Inflammatory macrophage treated with lipopolysaccharide for 1 hour (primary cell): Measurements from ENCODE around the gene IQSEC2.

Source experiments
- DNase-seq, 2 donors: peaks; one replicate each; pipeline ENCODE4 v3.0.0-alpha.2; 2020 to 2022

IQSEC2 gene

GRCh38 chrX:53281321-53281822 lies at the start of gene IQSEC2:
Gene IQSEC2, minus strand, starts transcription at chrX:53281584.
- DNase-seq: peak; percentile 41 to 47

GRCh38 chrX:53330331-53330730 lies 48.9 kb upstream of the IQSEC2 start:
- DNase-seq: no peak

GRCh38 chrX:53324803-53325202 lies 43.4 kb upstream of the IQSEC2 start:
- no peak for DNase-seq

DNA sequence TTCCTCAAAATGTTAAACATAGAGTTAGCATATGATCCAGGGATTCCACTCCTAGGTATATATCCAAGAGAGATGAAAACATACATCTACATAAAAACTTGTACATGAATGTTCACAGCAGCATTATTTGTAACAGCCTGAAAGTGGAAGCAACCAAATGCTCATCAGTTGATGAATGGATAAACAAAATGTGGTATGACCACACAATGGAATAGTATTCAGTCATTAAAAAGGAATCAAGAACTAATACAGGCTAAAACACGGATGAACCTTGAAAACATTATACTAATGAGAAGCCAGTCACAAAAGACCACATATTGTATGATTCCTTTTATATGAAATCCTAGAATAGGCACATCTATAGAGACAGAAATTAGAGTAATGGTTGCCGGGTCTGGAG lies 42.7 kb upstream of the IQSEC2 start:
- no peak for DNase-seq

DNA sequence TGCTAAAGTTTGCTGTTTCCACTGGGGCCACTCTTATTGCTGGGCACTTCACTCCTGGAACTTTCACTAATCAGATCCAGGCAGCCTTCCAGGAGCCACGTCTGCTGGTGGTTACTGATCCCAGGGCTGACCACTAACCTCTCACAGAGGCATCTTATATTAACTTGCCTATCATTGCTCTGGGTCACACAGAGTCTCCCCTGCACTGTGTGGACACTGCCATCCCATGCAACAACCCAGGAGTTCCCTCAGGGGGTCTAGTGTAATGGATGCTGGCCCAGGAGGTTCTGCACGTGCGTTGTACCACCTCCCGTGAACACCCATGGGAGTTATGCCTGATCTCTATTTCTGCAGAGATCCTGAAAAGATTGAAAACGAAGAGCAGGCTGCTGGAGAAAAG lies 41.8 kb upstream of the IQSEC2 start:
- no peak for DNase-seq

DNA sequence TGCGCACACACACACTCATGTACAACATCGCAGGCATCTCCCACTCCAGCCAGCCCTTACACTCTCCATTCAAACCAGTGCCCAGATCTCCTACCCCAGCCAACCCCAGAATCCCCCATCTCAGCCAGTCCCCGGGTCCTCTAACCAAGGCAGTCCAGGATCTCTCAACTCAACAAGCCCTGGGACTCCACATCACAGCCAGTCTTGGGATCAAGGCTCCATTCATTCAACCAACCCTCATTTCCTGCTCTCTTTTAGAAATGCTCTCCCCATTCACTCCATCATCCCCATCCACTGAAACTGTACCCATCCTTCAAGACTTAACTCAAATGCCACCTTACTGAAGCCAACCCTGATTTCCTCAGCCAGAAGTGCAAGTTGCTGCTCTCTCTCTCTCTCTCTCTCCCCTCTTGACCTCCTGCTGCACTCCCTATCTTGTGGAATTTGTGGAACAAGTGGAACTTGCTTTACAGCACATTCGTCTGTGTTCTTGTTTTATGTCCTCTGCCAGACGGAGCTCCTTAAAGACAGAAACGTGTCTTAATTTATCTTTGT lies 40.6 kb upstream of the IQSEC2 start:
- DNase-seq: no peak

DNA sequence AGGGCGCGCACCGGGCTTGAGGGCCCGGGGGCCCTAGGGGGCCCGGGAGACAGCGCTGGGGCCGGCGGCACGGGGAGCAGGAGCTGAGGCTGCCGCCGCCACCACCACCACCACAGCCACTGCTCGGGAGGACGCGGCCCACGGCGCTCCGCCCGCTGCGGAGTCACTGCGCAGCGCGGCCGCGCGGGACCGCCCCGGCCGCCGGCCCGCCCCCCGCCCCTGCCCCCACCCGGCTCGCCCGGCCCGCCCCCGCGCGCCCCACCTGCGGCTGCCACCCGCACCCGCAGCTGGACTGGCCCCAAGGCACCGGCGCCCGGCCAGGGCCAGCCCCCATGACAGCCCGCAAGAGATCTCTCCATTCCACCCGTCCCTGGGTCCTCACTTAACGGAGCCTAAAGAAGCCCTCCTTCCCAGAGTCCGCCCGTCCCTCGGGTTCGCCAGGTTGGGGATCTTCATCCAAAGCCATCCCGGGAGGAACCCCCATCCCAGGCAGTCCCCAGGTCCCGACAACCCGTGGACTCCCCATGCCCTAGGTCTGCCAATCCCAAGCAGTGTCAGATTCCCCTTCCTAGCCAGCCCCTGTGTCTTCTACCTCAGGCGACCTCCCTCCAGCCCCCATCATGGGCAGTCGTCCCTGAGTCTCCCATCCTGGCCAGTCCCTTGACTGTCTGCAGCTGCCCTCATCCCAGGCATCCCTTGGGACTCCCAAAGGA lies 40.0 kb upstream of the IQSEC2 start:
- DNase-seq: no peak

DNA sequence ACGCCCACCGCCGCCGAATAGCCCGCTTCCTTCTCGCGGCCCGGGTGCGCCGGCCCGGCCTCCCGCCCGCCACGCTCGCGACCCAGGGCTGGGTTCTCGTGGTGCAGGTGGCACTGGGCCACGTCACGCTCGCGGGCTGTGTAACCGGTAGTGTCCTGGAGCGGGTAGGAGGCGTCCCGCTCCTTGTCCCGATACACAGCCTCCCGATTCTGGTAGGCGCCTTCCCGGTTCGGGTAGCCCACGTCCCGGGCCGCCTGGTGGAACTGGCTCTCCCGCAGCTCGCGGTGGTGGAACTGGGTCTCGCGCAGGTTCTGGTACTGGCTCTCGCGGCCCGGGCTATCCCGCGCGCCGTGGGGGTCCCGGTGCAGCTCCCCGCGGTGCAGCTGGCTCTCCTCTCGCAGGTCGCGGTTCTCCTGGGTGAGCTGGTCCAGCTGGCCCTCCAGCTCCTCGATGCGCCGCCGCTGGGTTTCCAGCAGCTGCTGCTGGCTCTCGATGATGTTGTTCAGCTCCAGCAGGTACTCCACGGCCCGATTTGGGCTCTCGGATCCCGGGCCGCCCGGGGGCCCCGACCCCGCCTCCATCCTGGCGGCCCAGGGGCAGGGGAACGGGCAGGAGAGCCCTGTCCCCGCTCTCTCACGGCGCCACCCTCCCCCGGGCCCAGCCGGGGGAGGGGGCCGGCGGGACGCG lies 39.3 kb upstream of the IQSEC2 start:
- no peak for DNase-seq

- no peak for DNase-seq
These were observed 38.5 kb upstream of the IQSEC2 start for GRCh38 chrX:53319614-53320542.

DNA sequence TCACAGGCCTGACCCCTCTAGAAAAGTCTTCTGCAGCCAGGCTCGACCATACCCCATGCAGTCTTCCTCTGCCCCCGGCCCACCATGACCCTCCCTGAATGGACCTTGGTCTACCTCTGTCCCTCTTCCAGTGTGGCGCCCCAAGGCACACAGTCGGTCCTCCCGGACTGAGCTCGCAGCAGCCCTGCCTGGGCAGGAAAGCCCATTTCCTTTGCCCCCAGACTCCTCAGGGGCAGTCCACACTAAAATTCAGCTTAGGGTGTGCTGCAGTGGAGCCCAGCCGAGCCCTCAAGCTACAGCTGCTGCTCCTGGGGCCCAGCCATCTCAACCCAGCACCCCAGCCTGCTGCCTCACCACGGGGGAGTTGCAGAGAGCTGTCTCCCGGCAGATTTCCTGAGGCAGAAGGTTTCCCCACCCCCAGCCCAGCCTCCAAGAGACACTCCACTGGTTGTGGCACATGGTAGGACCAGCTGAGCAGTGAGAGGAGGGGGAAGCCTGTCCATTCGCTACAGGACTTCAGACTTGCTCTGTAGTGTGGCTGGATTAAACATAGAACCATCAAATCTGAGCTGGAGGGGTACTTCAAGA lies 37.5 kb upstream of the IQSEC2 start:
- DNase-seq: no peak

DNA sequence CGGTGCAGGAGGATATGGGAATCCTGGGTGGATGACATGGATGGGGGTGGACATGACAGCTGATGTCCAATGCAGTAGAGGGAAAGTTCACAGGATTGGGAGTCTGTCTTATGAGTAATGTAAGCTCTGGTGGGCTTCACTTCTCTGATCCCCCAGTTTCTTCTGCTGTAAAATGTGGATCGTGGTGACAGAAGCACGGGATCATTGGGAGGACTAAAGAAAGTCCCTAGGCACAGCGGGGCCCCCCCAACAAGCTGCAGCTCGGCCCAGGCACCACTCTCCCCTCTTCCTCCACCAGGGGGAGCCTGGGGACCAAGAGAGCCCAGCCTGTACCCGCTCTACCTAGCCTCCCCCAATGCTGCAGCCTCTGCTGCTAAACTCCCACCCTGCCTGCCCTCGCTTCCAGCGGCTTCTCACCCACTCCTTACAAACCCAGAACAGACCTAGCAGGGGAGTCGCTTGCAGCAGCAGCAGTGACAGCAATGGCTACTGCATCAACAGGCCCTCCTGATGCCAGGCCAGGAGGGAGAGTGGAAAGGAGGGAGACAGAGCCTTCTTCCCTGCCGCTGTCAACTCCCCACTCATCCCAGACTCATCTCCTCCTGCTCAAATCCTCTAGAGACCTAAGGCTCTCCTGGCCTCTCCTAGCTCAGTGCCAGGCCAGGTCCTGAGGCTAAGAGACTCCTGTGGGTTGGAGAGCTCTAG lies 36.1 kb upstream of the IQSEC2 start:
- DNase-seq: peak; percentile 24 to 62

- DNase-seq: no peak
These were observed 35.5 kb upstream of the IQSEC2 start for GRCh38 chrX:53316860-53317237.

DNA sequence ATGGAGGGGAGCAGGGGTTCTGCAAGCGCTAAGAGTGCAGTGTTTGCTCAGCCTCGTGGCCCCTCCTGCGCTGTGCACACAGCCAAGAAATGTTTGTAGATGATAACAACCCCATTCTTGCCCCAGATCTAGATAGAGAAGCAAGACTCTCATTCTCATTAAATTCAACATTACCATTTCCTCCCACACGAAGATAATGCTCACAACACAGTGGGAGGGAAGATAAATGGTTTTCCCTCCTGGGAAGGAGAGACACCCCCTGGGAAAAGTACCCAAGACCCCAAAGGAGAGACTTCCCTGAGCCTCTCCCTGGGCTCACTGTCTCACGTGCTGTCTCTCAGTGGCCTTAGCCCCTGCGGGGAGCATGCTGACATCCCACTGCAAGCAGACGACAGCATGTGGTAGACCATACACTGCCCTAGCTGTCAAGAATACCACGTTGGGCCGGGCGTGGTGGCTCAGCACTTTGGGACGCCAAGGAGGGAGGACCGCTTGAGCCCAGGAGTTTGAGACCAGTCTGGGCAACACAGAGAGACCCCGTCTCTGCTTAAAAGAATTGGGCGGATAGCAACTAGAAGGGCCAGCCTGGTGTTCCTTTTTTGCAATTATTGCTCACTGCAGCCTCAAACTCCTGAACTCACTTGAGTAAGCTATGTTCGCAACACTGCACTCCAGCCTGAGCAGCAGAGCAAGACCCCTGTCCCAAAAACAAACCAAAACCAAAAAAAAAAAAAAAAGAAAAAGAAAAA lies 34.9 kb upstream of the IQSEC2 start:
- no peak for DNase-seq

GRCh38 chrX:53313728-53314105 lies 32.3 kb upstream of the IQSEC2 start:
- DNase-seq: no peak

- peak; percentile 66 to 67 for DNase-seq
These were observed 31.8 kb upstream of the IQSEC2 start for GRCh38 chrX:53312946-53313727.

DNA sequence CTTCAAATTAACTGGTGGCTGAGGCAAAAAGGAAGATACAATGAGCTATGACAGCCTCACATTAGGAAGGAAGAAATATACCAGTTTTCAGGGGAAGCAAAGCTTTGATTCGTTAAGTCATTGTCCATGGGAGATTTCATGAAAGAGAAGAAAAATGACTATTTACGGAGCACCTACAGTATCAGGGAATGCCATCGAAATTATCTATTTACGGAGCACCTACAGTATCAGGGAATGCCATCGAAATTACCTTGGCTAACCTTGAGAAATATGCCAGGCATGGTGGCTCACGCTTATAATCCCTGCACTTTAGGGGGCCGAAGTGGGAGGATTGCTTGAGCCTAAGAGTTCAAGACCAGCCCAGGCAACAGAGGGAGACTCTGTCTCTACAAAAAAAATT lies 28.5 kb upstream of the IQSEC2 start:
- no peak for DNase-seq

GRCh38 chrX:53308836-53309235 lies 27.5 kb upstream of the IQSEC2 start:
- no peak for DNase-seq

DNA sequence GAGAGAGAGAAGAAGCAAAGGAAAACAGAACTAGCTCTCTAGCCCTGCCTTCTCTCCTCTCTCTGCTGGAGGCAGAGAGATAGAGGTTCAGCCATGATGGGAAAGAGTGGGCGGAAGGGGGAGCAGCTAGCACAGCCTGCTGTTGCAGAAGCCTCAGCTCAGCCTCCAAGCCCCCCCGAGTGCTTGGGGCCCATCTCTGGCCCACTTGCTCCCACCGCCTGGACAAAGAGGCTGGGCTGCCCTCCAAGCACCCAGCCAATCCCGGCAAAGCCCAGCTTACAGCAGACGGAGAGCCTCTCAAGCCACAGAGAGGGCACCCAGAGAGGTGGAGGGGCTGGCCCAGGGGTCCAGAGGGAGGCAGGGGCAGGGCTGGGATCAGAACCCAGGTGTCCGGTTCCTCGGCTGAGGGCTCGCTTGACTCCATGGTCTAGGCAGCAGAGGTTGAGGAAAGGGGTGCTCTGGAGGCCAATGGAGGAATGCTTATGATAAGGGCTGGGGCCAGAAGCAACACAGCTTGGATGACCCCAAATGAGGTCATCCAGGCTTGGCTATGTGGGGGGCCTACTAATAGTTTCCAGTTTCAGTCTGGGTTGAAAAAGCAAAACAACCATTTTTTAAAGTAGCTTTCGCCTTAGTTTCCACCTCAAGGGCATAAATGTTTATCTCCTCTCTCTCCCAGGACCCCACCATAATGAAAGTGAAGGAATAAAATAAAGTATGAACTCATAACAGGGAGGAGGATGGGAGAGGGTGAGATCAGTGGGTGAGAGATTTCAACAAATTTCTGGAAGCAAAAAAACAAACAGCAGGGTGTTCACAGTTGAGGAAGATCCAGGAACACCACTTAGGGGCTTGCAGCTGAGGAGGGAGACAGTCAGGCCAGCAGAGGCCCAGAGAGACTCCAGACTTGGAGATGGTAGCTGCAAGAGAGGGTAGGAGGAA lies 24.9 kb upstream of the IQSEC2 start:
- no peak for DNase-seq
